ENCODE data around the gene TCL1A.

Gene TCL1A

GRCh38 chr14:95707327-95707726 is 6.6 kb downstream of the TCL1A start:
- Histone ChIP-seq H3K27ac (replicated peaks) (no peak overlapping the region), H3K4me3 (replicated peaks; ENCODE audit: insufficient read depth, low read length) (no peak overlapping the region), H3K27me3 (ENCODE audit: insufficient read depth, poor library complexity, severe bottlenecking) (no peaks in the 10 kb centered on the region)
- TF ChIP-seq POLR2AphosphoS5 (IDR thresholded peaks at IDR 0.05; ENCODE audit: low read depth), result no peak
- no peak for TF ChIP-seq CTCF (IDR thresholded peaks at IDR 0.05; ENCODE audit: insufficient read depth, low read length)
- TF ChIP-seq GABPA (IDR thresholded peaks at IDR 0.05; ENCODE audit: low read depth), result no peak
- no peak for TF ChIP-seq REST (IDR thresholded peaks at IDR 0.05; ENCODE audit: insufficient replicate concordance, low read depth)
- peak; percentile 32 for TF ChIP-seq SPI1 (IDR thresholded peaks at IDR 0.05; ENCODE audit: borderline replicate concordance, low read depth)
- no peak for DNase-seq (ENCODE audit: low read depth in 1 of 2, low spot score in 1 of 2)

GRCh38 chr14:95705518-95705917 is 8.4 kb downstream of the TCL1A start:
- Histone ChIP-seq H3K4me3 (replicated peaks; ENCODE audit: insufficient read depth, low read length) (no peak overlapping the region), H3K27me3 (ENCODE audit: insufficient read depth, poor library complexity, severe bottlenecking) (no peaks in the 10 kb centered on the region), H3K27ac (replicated peaks) (no peak overlapping the region)
- no peak for DNase-seq (ENCODE audit: low read depth in 1 of 2, low spot score in 1 of 2)
- TF ChIP-seq CTCF (IDR thresholded peaks at IDR 0.05; ENCODE audit: insufficient read depth, low read length) (no peak), SPI1 (IDR thresholded peaks at IDR 0.05; ENCODE audit: borderline replicate concordance, low read depth) (no peak), GABPA (IDR thresholded peaks at IDR 0.05; ENCODE audit: low read depth) (no peak), REST (IDR thresholded peaks at IDR 0.05; ENCODE audit: insufficient replicate concordance, low read depth) (no peak), POLR2AphosphoS5 (IDR thresholded peaks at IDR 0.05; ENCODE audit: low read depth) (no peak)

GRCh38 chr14:95703805-95704204 is 10.1 kb downstream of the TCL1A start:
- H3K27ac ChIP-seq (replicated peaks), result no peak overlapping the region
- no peaks in the 10 kb centered on the region for H3K27me3 ChIP-seq (ENCODE audit: insufficient read depth, poor library complexity, severe bottlenecking)
- DNase-seq (ENCODE audit: low read depth in 1 of 2, low spot score in 1 of 2), result no peak
- TF ChIP-seq POLR2AphosphoS5 (IDR thresholded peaks at IDR 0.05; ENCODE audit: low read depth) (no peak), SPI1 (IDR thresholded peaks at IDR 0.05; ENCODE audit: borderline replicate concordance, low read depth) (no peak), CTCF (IDR thresholded peaks at IDR 0.05; ENCODE audit: insufficient read depth, low read length) (no peak), REST (IDR thresholded peaks at IDR 0.05; ENCODE audit: insufficient replicate concordance, low read depth) (no peak), GABPA (IDR thresholded peaks at IDR 0.05; ENCODE audit: low read depth) (no peak)
- H3K4me3 ChIP-seq (replicated peaks; ENCODE audit: insufficient read depth, low read length), result no peak overlapping the region
